B cell (primary cell): ENCODE data around the gene PPP2R3A. TPM values are rescaled to one million over a fixed set of nuclear protein-coding genes. Genes with fewer than 3 reads are reported as not detected.

Source experiments
- ATAC-seq: fragments of 200-7000 bp; cut with Tn5 transposase; one replicate; pipeline ENCODE4 v1.10.0; 2021; ENCODE audit warnings: low read depth, mild to moderate bottlenecking, moderate number of reproducible peaks, moderate library complexity
- CTCF ChIA-PET: fragments of 350-600 bp; sonication (Branson Sonifier 250); formaldehyde crosslinking; loops from one replicate; lab custom pipeline; 2021; ENCODE audit warnings: antibody characterized with exemption, inconsistent platforms; lab: Charles Lee
- POLR2A ChIA-PET: fragments of 350-600 bp; sonication (Branson Sonifier 250); formaldehyde crosslinking; loops from one replicate; lab custom pipeline; 2021; ENCODE audit warnings: antibody characterized with exemption; lab: Charles Lee
- DNase-seq: peaks from one replicate; pipeline ENCODE4 v3.0.0; 2013
- H2AFZ ChIP-seq: 2 replicates; pipeline ENCODE4 v1.6.1; 2012; ENCODE audit warnings: mild to moderate bottlenecking, low read depth, low read length; ENCODE audit not compliant: insufficient read depth, poor library complexity, severe bottlenecking
- H3K27ac ChIP-seq, 2 donors: 1 replicate in 1 of 2; 2 replicates in 1 of 2; pipeline ENCODE4 v1.5.1; 2012 to 2013; ENCODE audit warnings: low read length in 2 of 2, mild to moderate bottlenecking in 2 of 2, moderate library complexity in 1 of 2
- H3K27me3 ChIP-seq, 4 experiments: fragments of 200-600 bp in 1 of 4; sonication (generic) in 1 of 4; replicated peaks in 1 of 4; 1 replicate in 2 of 4; 2 replicates in 2 of 4; pipeline versions ENCODE4 v1.6.1 to v1.7.0; 2013 to 2016; ENCODE audit warnings: low read length in 3 of 4, mild to moderate bottlenecking in 2 of 4, mixed read lengths in 1 of 4, moderate library complexity in 1 of 4; ENCODE audit not compliant: insufficient read depth in 4 of 4, control insufficient read depth in 3 of 4; ENCODE audit errors: control extremely low read depth in 1 of 4
- H3K36me3 ChIP-seq, 2 experiments: replicated peaks in 1 of 2; 1 replicate in 1 of 2; 2 replicates in 1 of 2; pipeline versions ENCODE4 v1.6.1 to v1.7.1; 2013; ENCODE audit warnings: low read length in 1 of 2; ENCODE audit not compliant: insufficient read depth in 2 of 2, control insufficient read depth in 1 of 2; ENCODE audit errors: control extremely low read depth in 1 of 2, extremely low read depth in 1 of 2
- H3K4me1 ChIP-seq, 2 donors: fragments of 200-600 bp in 1 of 2; sonication (generic) in 1 of 2; 1 replicate in 1 of 2; 2 replicates in 1 of 2; pipeline versions ENCODE4 v1.5.1 to v1.6.1; 2013 to 2017; ENCODE audit warnings: low read length in 2 of 2; ENCODE audit not compliant: control insufficient read depth in 2 of 2, insufficient read depth in 2 of 2
- H3K4me2 ChIP-seq: replicated peaks from 2 replicates; pipeline ENCODE3; 2012; ENCODE audit warnings: mild to moderate bottlenecking, low read depth, low read length; ENCODE audit not compliant: poor library complexity, severe bottlenecking
- H3K4me3 ChIP-seq, 5 experiments: fragments of 200-600 bp in 1 of 5; sonication (generic) in 1 of 5; 1 replicate in 3 of 5; 2 replicates in 2 of 5; pipeline versions ENCODE4 v1.5.1 to v1.7.0; 2011 to 2016; ENCODE audit warnings: low read length in 4 of 5, mild to moderate bottlenecking in 4 of 5, low read depth in 2 of 5, control low read depth in 1 of 5, moderate library complexity in 1 of 5; ENCODE audit not compliant: insufficient read depth in 1 of 5; ENCODE audit errors: control extremely low read depth in 1 of 5, extremely low read depth in 1 of 5
- H3K79me2 ChIP-seq: fragments of 200-600 bp; sonication (generic); one replicate; pipeline ENCODE4 v1.6.0; 2016; ENCODE audit warnings: low read length; ENCODE audit not compliant: control insufficient read depth, insufficient read depth
- H3K9ac ChIP-seq: fragments of 200-600 bp; sonication (generic); 2 replicates; pipeline ENCODE4 v1.6.1; 2017; ENCODE audit warnings: mild to moderate bottlenecking, low read length, moderate library complexity
- H3K9me3 ChIP-seq, 3 donors: one replicate each; pipeline versions ENCODE4 v1.6.1 to v1.7.1; 2013; ENCODE audit warnings: low read length in 2 of 3; ENCODE audit not compliant: control insufficient read depth in 2 of 3, insufficient read depth in 1 of 3; ENCODE audit errors: control extremely low read depth in 1 of 3
- H4K20me1 ChIP-seq: 2 replicates; pipeline ENCODE4 v1.6.0; 2012; ENCODE audit warnings: mild to moderate bottlenecking, low read length; ENCODE audit not compliant: insufficient read depth, control insufficient read depth, poor library complexity, severe bottlenecking
- H3K27ac Mint-ChIP-seq: one replicate; pipeline ENCODE4 v1.8.0; 2021; ENCODE audit warnings: mixed read lengths
- H3K27me3 Mint-ChIP-seq: one replicate; pipeline ENCODE4 v1.8.0; 2021; ENCODE audit warnings: mixed read lengths
- H3K4me1 Mint-ChIP-seq: one replicate; pipeline ENCODE4 v1.8.0; 2021; ENCODE audit warnings: mixed read lengths
- H3K4me3 Mint-ChIP-seq: one replicate; pipeline ENCODE4 v1.8.0; 2021; ENCODE audit warnings: mixed read lengths
- H3K9me3 Mint-ChIP-seq: one replicate; pipeline ENCODE4 v1.8.0; 2022; ENCODE audit warnings: mixed read lengths; ENCODE audit not compliant: insufficient read depth
- CTCF ChIP-seq: fragments of 200-600 bp; IDR thresholded peaks from one replicate; pipeline ENCODE4 v1.8.0; 2022; ENCODE audit warnings: antibody characterized with exemption, mild to moderate bottlenecking
- EZH2 ChIP-seq: IDR thresholded peaks from 2 replicates; pipeline ENCODE4 v1.6.1; 2012; ENCODE audit warnings: borderline replicate concordance, low read depth, mild to moderate bottlenecking, moderate library complexity, low read length; ENCODE audit not compliant: insufficient read depth, poor library complexity, severe bottlenecking
- WGBS: methylation state at CpG from one replicate; pipeline ENCODE4 v1.1.5; 2013; ENCODE audit warnings: missing lambda C conversion rate; ENCODE audit not compliant: insufficient coverage; 5-methylcytosine and 5-hydroxymethylcytosine counted together
- intact Hi-C: fragments of 100-400 bp; cut with micrococcal nuclease; formaldehyde crosslinking; loops from one replicate; pipeline ENCODE4 v1.10.0; 2022
- polyA plus RNA-seq: library from polyadenylated mRNA; depleted of rRNA; stranded (reverse); fragments of >200 nt; gene quantifications from 2 replicates; pipeline ENCODE4 v1.2.3, GENCODE V29; 2012
- total RNA-seq, 2 donors: library from RNA; stranded (reverse); fragments of 120-200 nt in 1 of 2; gene quantifications; 1 replicate in 1 of 2; 2 replicates in 1 of 2; pipeline versions ENCODE4 v1.2.3 to v1.2.4, GENCODE V29; 2013 to 2022

The PPP2R3A gene
- total and polyA plus RNA-seq, 2 donors (not counting 1 experiment from before 2014, with no cell fraction given): 0.03 to 0.22 TPM

- POLR2A ChIA-PET: no interaction called here
These were observed 14.8 kb downstream of the PPP2R3A start for GRCh38 chr3:135980343-135980742.

More at GRCh38 chr3:135980343-135980742, 14.8 kb downstream of the PPP2R3A start:
- DNase-seq (no peak), ATAC-seq (no peak)
- H3K4me1 ChIP-seq: no peaks in the 10 kb centered on the region
- CTCF ChIA-PET: no interaction called here
- intact Hi-C loops: no loop called here
- H3K4me2 ChIP-seq: no peak overlapping the region
- Mint-ChIP-seq H3K9me3 (no peaks in the 10 kb centered on the region), H3K4me3 (no peak overlapping the region), H3K27me3 (peaks cover 11% of the 10 kb centered on the region), H3K4me1 (no peaks in the 10 kb centered on the region), H3K27ac (no peak overlapping the region)
- 78% methylated on average over 1 of the region's 2 CpGs for WGBS
- no peak overlapping the region for H3K27ac ChIP-seq
- H3K9me3 ChIP-seq: peaks cover 0 to 1% (median 0%) of the 10 kb centered on the region in 3 donors
- H3K4me3 ChIP-seq: no peak overlapping the region
- H3K9ac ChIP-seq: no peak overlapping the region
- H2AFZ ChIP-seq: no peak overlapping the region
- H3K27me3 ChIP-seq: peaks cover 0 to 2% (median 0%) of the 10 kb centered on the region in 4 experiments
- H3K79me2 ChIP-seq: no peaks in the 10 kb centered on the region
- H3K36me3 ChIP-seq: no peaks in the 10 kb centered on the region
- H4K20me1 ChIP-seq: no peaks in the 10 kb centered on the region
- TF ChIP-seq EZH2: no peak
- TF ChIP-seq CTCF: no peak
